ENCODE data around the gene MBLAC1.
A peak's percentile ranks its signal among the peaks of the same experiment; 100 is the strongest.

MBLAC1 gene

GRCh38 chr7:100126931-100127865 is at the start of gene MBLAC1:
MBLAC1 (plus strand) TSS chr7:100126967; CDS start chr7:100127396, 429 bp downstream.
- peaks cover 12% of the 10 kb centered on the region for H3K4me1 Mint-ChIP-seq
- H3K4me3 Mint-ChIP-seq = peak within 1 kb of the TSS; percentile 97 to 99 (median 97)
- H3K9me3 Mint-ChIP-seq = no peaks in the 10 kb centered on the region
- H3K27me3 Mint-ChIP-seq (ENCODE audit: low read depth) = no peaks in the 10 kb centered on the region
- peak within 1 kb of the TSS; percentile 100 for H3K27ac Mint-ChIP-seq
- H3K36me3 Mint-ChIP-seq (ENCODE audit: low read depth) = peaks cover 10% of the 10 kb centered on the region
- no peak for TF ChIP-seq CTCF (IDR thresholded peaks at IDR 0.05; ENCODE audit: unreplicated experiment in 3 of 3)

GRCh38 chr7:100077205-100077604 is 49.6 kb upstream of the MBLAC1 start:
- Mint-ChIP-seq H3K27ac (no peak overlapping the region), H3K36me3 (ENCODE audit: low read depth) (peaks cover 94% of the 10 kb centered on the region), H3K4me1 (peaks cover 29% of the 10 kb centered on the region), H3K27me3 (ENCODE audit: low read depth) (peaks cover 7% of the 10 kb centered on the region), H3K4me3 (peak overlapping the region; percentile 36 to 74 (median 74)), H3K9me3 (peaks cover 61% of the 10 kb centered on the region)
- no peak for TF ChIP-seq CTCF (IDR thresholded peaks at IDR 0.05; ENCODE audit: unreplicated experiment in 3 of 3)

- peak overlapping the region; percentile 26 to 61 (median 43) for H3K27ac Mint-ChIP-seq
- peaks cover 75% of the 10 kb centered on the region for H3K36me3 Mint-ChIP-seq (ENCODE audit: low read depth)
- no peak for TF ChIP-seq CTCF (IDR thresholded peaks at IDR 0.05; ENCODE audit: unreplicated experiment in 3 of 3)
- peaks cover 48% of the 10 kb centered on the region for H3K9me3 Mint-ChIP-seq
- peak overlapping the region; percentile 89 to 99 (median 95) for H3K4me3 Mint-ChIP-seq
- H3K27me3 Mint-ChIP-seq (ENCODE audit: low read depth) = peaks cover 3% of the 10 kb centered on the region
- H3K4me1 Mint-ChIP-seq = peaks cover 35% of the 10 kb centered on the region
Measured at GRCh38 chr7:100079024-100079560, 47.7 kb upstream of the MBLAC1 start.

- H3K4me3 Mint-ChIP-seq = peak overlapping the region; percentile 89 to 99 (median 95)
- peak overlapping the region; percentile 83 to 98 (median 91) for H3K27ac Mint-ChIP-seq
- H3K36me3 Mint-ChIP-seq (ENCODE audit: low read depth) = peaks cover 56% of the 10 kb centered on the region
- peaks cover 30% of the 10 kb centered on the region for H3K9me3 Mint-ChIP-seq
- H3K4me1 Mint-ChIP-seq = peaks cover 35% of the 10 kb centered on the region
- TF ChIP-seq CTCF (IDR thresholded peaks at IDR 0.05; ENCODE audit: unreplicated experiment in 3 of 3) = no peak
- no peaks in the 10 kb centered on the region for H3K27me3 Mint-ChIP-seq (ENCODE audit: low read depth)
Measured at GRCh38 chr7:100080907-100081534, 45.7 kb upstream of the MBLAC1 start.

GRCh38 chr7:100081535-100082102 is 45.1 kb upstream of the MBLAC1 start, which contains the start of gene ZNF3:
ZNF3 (minus strand) TSS chr7:100081723; CDS start chr7:100077357, 4,366 bp downstream.
- H3K4me3 Mint-ChIP-seq = peak within 1 kb of the TSS; percentile 89 to 99 (median 95)
- peaks cover 50% of the 10 kb centered on the region for H3K36me3 Mint-ChIP-seq (ENCODE audit: low read depth)
- H3K27me3 Mint-ChIP-seq (ENCODE audit: low read depth) = no peaks in the 10 kb centered on the region
- TF ChIP-seq CTCF (IDR thresholded peaks at IDR 0.05; ENCODE audit: unreplicated experiment in 3 of 3) = peak; percentile 93 to 98 (median 95)
- peaks cover 25% of the 10 kb centered on the region for H3K9me3 Mint-ChIP-seq
- peaks cover 35% of the 10 kb centered on the region for H3K4me1 Mint-ChIP-seq
- peak within 1 kb of the TSS; percentile 83 to 98 (median 91) for H3K27ac Mint-ChIP-seq

Measured in nephron (organoid).